HL-60 (cell line): ENCODE measurements around the gene AFAP1L2.

Experiments used
- CTCF ChIP-seq: IDR thresholded peaks from one replicate; pipeline ENCODE4 v1.5.1; 2011; ENCODE audit warnings: low read length, control low read depth, inconsistent platforms; ENCODE audit not compliant: insufficient read depth
- POLR2AphosphoS5 ChIP-seq: IDR thresholded peaks from 2 replicates; pipeline ENCODE4 v1.6.1; 2012; ENCODE audit warnings: low read depth

GRCh38 chr10:114357515-114357996, 46.7 kb downstream of the AFAP1L2 start:
- no peak for TF ChIP-seq CTCF
- TF ChIP-seq POLR2AphosphoS5: no peak
